ENCODE measurements around the gene KIF5C.

Gene KIF5C

DNA sequence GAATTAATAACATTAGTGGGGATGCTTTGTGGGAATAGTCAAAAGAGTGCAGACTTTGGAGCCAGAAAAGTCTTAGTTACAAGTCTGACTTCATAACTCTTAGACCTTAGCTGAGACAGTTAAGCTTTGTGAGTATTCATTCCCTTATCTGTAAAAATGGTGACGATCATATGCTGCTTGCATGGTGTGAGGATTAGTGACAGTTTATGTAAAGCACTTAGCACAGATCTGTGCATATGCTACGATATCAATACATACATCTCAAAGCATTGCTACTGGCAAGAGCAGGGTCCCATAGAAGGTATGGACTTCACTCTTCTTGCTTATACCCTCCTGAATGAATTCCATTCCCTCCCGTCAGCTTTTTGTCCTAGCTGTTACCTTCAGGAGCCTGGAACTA lies 106.8 kb downstream of the KIF5C start:
- no peak for TF ChIP-seq CTCF (IDR thresholded peaks at IDR 0.05; ENCODE audit: insufficient read depth, missing control alignments)
- DNase-seq (ENCODE audit: insufficient read length, low spot score): no peak
- FAIRE-seq: no peak

DNA sequence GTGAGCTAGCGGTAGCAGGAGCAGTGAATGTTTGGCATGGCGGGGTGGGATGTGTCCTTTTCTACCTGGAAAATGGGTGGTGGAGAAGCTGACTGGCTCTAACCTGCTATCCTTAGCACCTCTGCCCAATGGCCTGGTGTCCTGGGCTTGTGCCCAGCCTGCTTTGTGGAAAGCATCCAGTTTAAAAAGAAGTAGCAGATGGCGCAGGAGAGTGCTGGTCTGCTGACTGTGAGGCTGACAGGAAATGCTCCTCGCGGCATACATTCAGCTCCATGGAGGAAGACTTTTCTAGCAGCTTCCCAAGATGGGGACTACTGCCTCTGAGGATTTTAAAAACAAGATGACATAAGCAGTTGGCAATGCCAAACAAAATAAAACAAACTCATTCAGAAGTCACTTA lies 107.3 kb downstream of the KIF5C start:
- no peak for TF ChIP-seq CTCF (IDR thresholded peaks at IDR 0.05; ENCODE audit: insufficient read depth, missing control alignments)
- DNase-seq (ENCODE audit: insufficient read length, low spot score) (no peak), FAIRE-seq (no peak)

DNA sequence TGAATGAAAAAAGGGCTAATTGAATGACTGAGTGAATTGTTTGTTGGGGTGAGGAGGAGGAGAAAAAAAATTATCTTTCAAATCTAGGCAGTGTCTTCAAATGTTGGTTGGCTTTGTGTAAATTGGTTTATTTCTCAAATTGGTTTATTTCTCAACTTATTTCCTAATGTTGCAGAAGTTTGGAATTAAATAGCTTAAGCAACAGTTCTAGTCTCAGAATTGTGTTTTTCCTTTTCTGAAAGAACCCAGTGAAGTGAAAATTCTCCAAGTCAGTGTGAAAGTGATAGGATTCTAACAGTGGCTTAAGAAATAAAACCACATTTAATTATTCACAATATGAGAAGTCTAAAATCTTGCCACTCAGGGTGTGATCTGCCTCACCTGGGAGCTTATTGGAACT lies 108.9 kb downstream of the KIF5C start:
- DNase-seq (ENCODE audit: insufficient read length, low spot score) (no peak), FAIRE-seq (no peak)
- no peak for TF ChIP-seq CTCF (IDR thresholded peaks at IDR 0.05; ENCODE audit: insufficient read depth, missing control alignments)

DNA sequence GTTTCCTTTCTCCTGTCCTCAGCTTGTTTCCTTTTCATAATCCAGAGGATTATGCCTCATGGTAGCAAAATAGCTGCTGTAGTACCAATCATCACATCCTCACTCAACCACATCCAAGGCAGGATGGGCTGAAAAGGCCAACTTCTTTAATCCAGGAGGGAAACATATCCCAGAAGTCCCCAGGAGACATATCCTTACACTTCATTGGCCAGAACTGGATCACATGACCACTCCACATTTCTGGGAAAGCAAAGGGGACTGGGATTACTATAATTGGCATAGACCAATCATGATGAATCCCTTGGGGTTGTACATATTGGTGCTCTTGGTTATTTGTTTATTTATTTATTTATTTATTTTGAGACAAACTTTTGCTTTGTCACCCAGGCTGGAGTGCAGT lies 109.4 kb downstream of the KIF5C start:
- no peak for FAIRE-seq
- no peak for TF ChIP-seq CTCF (IDR thresholded peaks at IDR 0.05; ENCODE audit: insufficient read depth, missing control alignments)
- no peak for DNase-seq (ENCODE audit: insufficient read length, low spot score)

DNA sequence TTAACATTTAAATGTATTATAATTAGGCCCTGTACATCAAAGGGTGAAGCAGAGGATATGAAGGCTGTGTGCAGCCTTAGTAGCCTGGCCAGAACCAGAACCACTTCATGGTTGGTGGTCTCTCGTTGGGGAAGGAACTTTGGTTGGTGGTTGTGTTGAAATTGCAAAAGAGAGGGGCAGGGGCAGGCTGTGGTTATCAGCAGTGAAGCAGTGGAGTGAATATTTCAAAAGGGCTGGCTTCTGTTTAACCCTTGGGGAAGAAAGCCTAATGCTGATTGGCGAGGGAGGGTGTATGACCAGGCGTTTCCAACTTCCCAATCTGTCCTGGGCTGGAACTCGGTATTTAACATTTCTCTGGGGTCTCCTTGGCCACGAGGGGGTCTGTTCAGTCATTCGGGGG lies 112.3 kb downstream of the KIF5C start:
- no peak for TF ChIP-seq CTCF (IDR thresholded peaks at IDR 0.05; ENCODE audit: insufficient read depth, missing control alignments)
- no peak for DNase-seq (ENCODE audit: insufficient read length, low spot score)
- FAIRE-seq: no peak

DNA sequence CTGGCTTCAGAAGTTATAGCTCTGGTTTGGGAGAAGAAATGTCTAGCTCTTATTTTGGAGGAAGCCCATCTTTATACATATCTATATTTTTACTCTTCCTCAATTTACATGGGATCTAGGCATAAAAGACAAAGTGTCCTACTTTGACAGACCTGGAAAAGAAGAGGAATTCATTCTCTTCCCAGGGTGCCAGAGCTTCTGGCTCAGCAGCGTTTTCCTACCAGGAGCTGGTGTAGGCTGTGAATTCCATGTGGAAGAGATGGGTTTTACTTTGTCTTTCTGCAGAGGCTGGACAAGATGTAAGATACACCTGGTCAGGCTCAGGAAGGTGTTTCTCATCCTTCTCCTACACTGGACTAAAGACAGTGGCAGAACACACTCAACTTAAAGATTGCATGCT lies 113.3 kb downstream of the KIF5C start:
- FAIRE-seq (no peak), DNase-seq (ENCODE audit: insufficient read length, low spot score) (no peak)
- no peak for TF ChIP-seq CTCF (IDR thresholded peaks at IDR 0.05; ENCODE audit: insufficient read depth, missing control alignments)

- FAIRE-seq: peak; percentile 77
Observed at GRCh38 chr2:148989882-148990493, 115.0 kb downstream of the KIF5C start.

More at GRCh38 chr2:148989882-148990493, 115.0 kb downstream of the KIF5C start:
- TF ChIP-seq CTCF (IDR thresholded peaks at IDR 0.05; ENCODE audit: insufficient read depth, missing control alignments): peak; percentile 82
- no peak for DNase-seq (ENCODE audit: insufficient read length, low spot score)

All from D721Med (cell line).